Measurements from ENCODE around the gene ZFYVE16.
"Not testable (repeated sequence)": the region's sequence is repeated elsewhere in the genome, so short reads cannot be mapped to it uniquely, and the experiment has no call there.

The ZFYVE16 gene

GRCh38 chr5:80387063-80387768, 20.6 kb upstream of the ZFYVE16 start:
- no peak overlapping the region for H3K27ac ChIP-seq (ENCODE audit: low read length)
- H3K9me3 ChIP-seq (ENCODE audit: control insufficient read depth in 2 of 2, low read length in 2 of 2), result no peaks in the 10 kb centered on the region
- no peaks in the 10 kb centered on the region for H3K36me3 ChIP-seq (ENCODE audit: control insufficient read depth in 2 of 2, insufficient read depth in 2 of 2, low read length in 2 of 2)
- H3K4me1 ChIP-seq (ENCODE audit: control insufficient read depth, insufficient read depth, low read length), result no peaks in the 10 kb centered on the region
- no peaks in the 10 kb centered on the region for H3K27me3 ChIP-seq (ENCODE audit: control insufficient read depth in 1 of 2, insufficient read depth in 2 of 2, low read length in 2 of 2)
- H3K4me3 ChIP-seq (ENCODE audit: low read length in 2 of 2), result no peak overlapping the region
- no peak overlapping the region for H3K9ac ChIP-seq (ENCODE audit: low read length in 2 of 2)

GRCh38 chr5:80389580-80389979, 18.3 kb upstream of the ZFYVE16 start:
- Histone ChIP-seq H3K4me1 (ENCODE audit: control insufficient read depth, insufficient read depth, low read length) (no peaks in the 10 kb centered on the region), H3K27ac (ENCODE audit: low read length) (no peak overlapping the region), H3K36me3 (ENCODE audit: control insufficient read depth in 2 of 2, insufficient read depth in 2 of 2, low read length in 2 of 2) (no peaks in the 10 kb centered on the region), H3K9ac (ENCODE audit: low read length in 2 of 2) (no peak overlapping the region), H3K9me3 (ENCODE audit: control insufficient read depth in 2 of 2, low read length in 2 of 2) (no peaks in the 10 kb centered on the region), H3K27me3 (ENCODE audit: control insufficient read depth in 1 of 2, insufficient read depth in 2 of 2, low read length in 2 of 2) (no peaks in the 10 kb centered on the region), H3K4me3 (ENCODE audit: low read length in 2 of 2) (no peak overlapping the region)

DNA sequence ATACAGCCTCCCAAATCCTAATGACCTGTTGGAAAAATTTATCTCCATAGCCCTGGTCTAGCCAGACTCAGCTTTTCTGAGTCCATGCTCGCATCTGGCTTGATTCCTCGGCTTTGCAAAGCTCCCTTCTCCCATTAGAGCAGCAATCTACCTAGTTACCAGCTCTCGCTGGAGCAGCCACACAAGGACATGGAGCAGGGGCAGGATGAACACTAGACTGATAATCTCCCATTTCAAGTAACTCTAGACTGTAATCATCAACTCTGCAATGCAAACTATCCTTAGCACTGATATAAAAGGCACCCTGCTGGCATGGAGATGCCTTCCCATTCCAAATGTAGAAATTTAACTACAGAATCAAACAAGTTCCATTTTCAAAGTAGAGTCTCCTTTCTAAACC, 17.5 kb upstream of the ZFYVE16 start:
- H3K9ac ChIP-seq (ENCODE audit: low read length in 2 of 2); H3K27ac ChIP-seq (ENCODE audit: low read length); H3K4me1 ChIP-seq (ENCODE audit: control insufficient read depth, insufficient read depth, low read length); H3K9me3 ChIP-seq (ENCODE audit: control insufficient read depth in 2 of 2, low read length in 2 of 2); H3K4me3 ChIP-seq (ENCODE audit: low read length in 2 of 2); H3K36me3 ChIP-seq (ENCODE audit: control insufficient read depth in 2 of 2, insufficient read depth in 2 of 2, low read length in 2 of 2); H3K27me3 ChIP-seq (ENCODE audit: control insufficient read depth in 1 of 2, insufficient read depth in 2 of 2, low read length in 2 of 2): not testable (repeated sequence)

- not testable (repeated sequence) for H3K9me3 ChIP-seq (ENCODE audit: control insufficient read depth in 2 of 2, low read length in 2 of 2); H3K36me3 ChIP-seq (ENCODE audit: control insufficient read depth in 2 of 2, insufficient read depth in 2 of 2, low read length in 2 of 2); H3K4me3 ChIP-seq (ENCODE audit: low read length in 2 of 2); H3K27ac ChIP-seq (ENCODE audit: low read length); H3K27me3 ChIP-seq (ENCODE audit: control insufficient read depth in 1 of 2, insufficient read depth in 2 of 2, low read length in 2 of 2); H3K4me1 ChIP-seq (ENCODE audit: control insufficient read depth, insufficient read depth, low read length); H3K9ac ChIP-seq (ENCODE audit: low read length in 2 of 2)
Observed at GRCh38 chr5:80391267-80391666, 16.6 kb upstream of the ZFYVE16 start.

- H3K36me3 ChIP-seq (ENCODE audit: control insufficient read depth in 2 of 2, insufficient read depth in 2 of 2, low read length in 2 of 2), result no peaks in the 10 kb centered on the region
- no peak overlapping the region for H3K4me3 ChIP-seq (ENCODE audit: low read length in 2 of 2)
- no peaks in the 10 kb centered on the region for H3K27me3 ChIP-seq (ENCODE audit: control insufficient read depth in 1 of 2, insufficient read depth in 2 of 2, low read length in 2 of 2)
- H3K27ac ChIP-seq (ENCODE audit: low read length), result no peak overlapping the region
- no peak overlapping the region for H3K9ac ChIP-seq (ENCODE audit: low read length in 2 of 2)
- H3K9me3 ChIP-seq (ENCODE audit: control insufficient read depth in 2 of 2, low read length in 2 of 2), result no peaks in the 10 kb centered on the region
- no peaks in the 10 kb centered on the region for H3K4me1 ChIP-seq (ENCODE audit: control insufficient read depth, insufficient read depth, low read length)
Observed at GRCh38 chr5:80399526-80400239, 8.2 kb upstream of the ZFYVE16 start.

DNA sequence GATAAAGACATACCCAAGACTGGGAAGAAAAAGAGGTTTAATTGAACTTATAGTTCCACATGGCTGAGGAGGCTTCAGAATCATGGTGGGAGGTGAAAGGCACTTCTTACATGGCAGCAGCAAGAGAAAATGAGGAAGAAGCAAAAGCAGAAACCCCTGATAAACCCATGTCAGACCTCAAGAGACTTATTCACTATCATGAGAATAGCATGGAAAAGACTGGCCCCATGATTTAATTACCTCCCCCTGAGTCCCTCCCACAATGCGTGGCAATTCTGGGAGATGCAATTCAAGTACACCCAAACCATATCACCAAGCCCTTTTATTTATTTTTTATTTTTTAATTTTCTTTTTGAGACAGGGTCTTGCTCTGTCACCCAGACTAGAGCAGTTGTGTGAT, 7.5 kb upstream of the ZFYVE16 start:
- not testable (repeated sequence) for H3K4me3 ChIP-seq (ENCODE audit: low read length in 2 of 2); H3K4me1 ChIP-seq (ENCODE audit: control insufficient read depth, insufficient read depth, low read length); H3K9ac ChIP-seq (ENCODE audit: low read length in 2 of 2); H3K27me3 ChIP-seq (ENCODE audit: control insufficient read depth in 1 of 2, insufficient read depth in 2 of 2, low read length in 2 of 2); H3K9me3 ChIP-seq (ENCODE audit: control insufficient read depth in 2 of 2, low read length in 2 of 2); H3K27ac ChIP-seq (ENCODE audit: low read length); H3K36me3 ChIP-seq (ENCODE audit: control insufficient read depth in 2 of 2, insufficient read depth in 2 of 2, low read length in 2 of 2)

- Histone ChIP-seq H3K36me3 (ENCODE audit: control insufficient read depth in 2 of 2, insufficient read depth in 2 of 2, low read length in 2 of 2) (no peaks in the 10 kb centered on the region), H3K9ac (ENCODE audit: low read length in 2 of 2) (no peak overlapping the region), H3K27ac (ENCODE audit: low read length) (no peak overlapping the region), H3K4me1 (ENCODE audit: control insufficient read depth, insufficient read depth, low read length) (peaks cover 3% of the 10 kb centered on the region), H3K4me3 (ENCODE audit: low read length in 2 of 2) (no peak overlapping the region), H3K27me3 (ENCODE audit: control insufficient read depth in 1 of 2, insufficient read depth in 2 of 2, low read length in 2 of 2) (no peaks in the 10 kb centered on the region), H3K9me3 (ENCODE audit: control insufficient read depth in 2 of 2, low read length in 2 of 2) (no peaks in the 10 kb centered on the region)
Observed at GRCh38 chr5:80403782-80404181, 4.1 kb upstream of the ZFYVE16 start.

GRCh38 chr5:80406980-80407734, 707 bp upstream of the ZFYVE16 start:
- no peaks in the 10 kb centered on the region for H3K9me3 ChIP-seq (ENCODE audit: control insufficient read depth in 2 of 2, low read length in 2 of 2)
- H3K27ac ChIP-seq (ENCODE audit: low read length), result peak overlapping the region; percentile 97
- H3K4me1 ChIP-seq (ENCODE audit: control insufficient read depth, insufficient read depth, low read length), result peaks cover 3% of the 10 kb centered on the region
- H3K4me3 ChIP-seq (ENCODE audit: low read length in 2 of 2), result peak overlapping the region; percentile 70 to 92
- no peaks in the 10 kb centered on the region for H3K27me3 ChIP-seq (ENCODE audit: control insufficient read depth in 1 of 2, insufficient read depth in 2 of 2, low read length in 2 of 2)
- peaks cover 0 to 2% of the 10 kb centered on the region in 2 donors for H3K36me3 ChIP-seq (ENCODE audit: control insufficient read depth in 2 of 2, insufficient read depth in 2 of 2, low read length in 2 of 2)
- peak overlapping the region; percentile 91 to 97 for H3K9ac ChIP-seq (ENCODE audit: low read length in 2 of 2)

GRCh38 chr5:80408484-80409366, 861 bp downstream of the ZFYVE16 start:
- peaks cover 0 to 2% of the 10 kb centered on the region in 2 donors for H3K36me3 ChIP-seq (ENCODE audit: control insufficient read depth in 2 of 2, insufficient read depth in 2 of 2, low read length in 2 of 2)
- no peaks in the 10 kb centered on the region for H3K9me3 ChIP-seq (ENCODE audit: control insufficient read depth in 2 of 2, low read length in 2 of 2)
- H3K4me3 ChIP-seq (ENCODE audit: low read length in 2 of 2), result peak overlapping the region; percentile 70 to 92
- peaks cover 3% of the 10 kb centered on the region for H3K4me1 ChIP-seq (ENCODE audit: control insufficient read depth, insufficient read depth, low read length)
- H3K27me3 ChIP-seq (ENCODE audit: control insufficient read depth in 1 of 2, insufficient read depth in 2 of 2, low read length in 2 of 2), result no peaks in the 10 kb centered on the region
- H3K9ac ChIP-seq (ENCODE audit: low read length in 2 of 2), result peak overlapping the region; percentile 91 to 97
- peak overlapping the region; percentile 97 for H3K27ac ChIP-seq (ENCODE audit: low read length)

GRCh38 chr5:80409367-80409966, 1.6 kb downstream of the ZFYVE16 start:
- Histone ChIP-seq H3K36me3 (ENCODE audit: control insufficient read depth in 2 of 2, insufficient read depth in 2 of 2, low read length in 2 of 2) (peaks cover 0 to 2% of the 10 kb centered on the region in 2 donors), H3K9ac (ENCODE audit: low read length in 2 of 2) (peak overlapping the region; percentile 37 to 91), H3K4me3 (ENCODE audit: low read length in 2 of 2) (peak overlapping the region in 1 of 2 donors; percentile 92), H3K9me3 (ENCODE audit: control insufficient read depth in 2 of 2, low read length in 2 of 2) (no peaks in the 10 kb centered on the region), H3K27me3 (ENCODE audit: control insufficient read depth in 1 of 2, insufficient read depth in 2 of 2, low read length in 2 of 2) (no peaks in the 10 kb centered on the region), H3K27ac (ENCODE audit: low read length) (no peak overlapping the region), H3K4me1 (ENCODE audit: control insufficient read depth, insufficient read depth, low read length) (peaks cover 3% of the 10 kb centered on the region)

Data from stomach smooth muscle (tissue), 2 donors.